Measurements from ENCODE around the gene HNRNPD.

DNA sequence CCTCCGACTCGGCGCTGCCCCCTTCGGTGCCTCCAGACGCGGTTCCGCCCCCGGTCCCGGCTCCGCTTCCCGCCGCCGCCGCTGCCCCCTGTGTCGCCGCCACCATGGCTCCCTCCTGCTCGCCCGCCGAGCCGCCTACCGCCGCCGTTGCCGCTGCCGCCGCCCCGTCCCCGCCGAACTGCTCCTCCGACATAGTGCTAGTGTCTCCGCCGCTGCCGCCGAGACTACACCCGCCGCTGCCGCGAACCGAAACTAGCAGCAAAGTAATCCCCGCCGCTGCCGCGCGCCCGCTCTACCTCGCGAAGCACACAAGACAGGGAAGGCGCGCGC lies 340 bp downstream of the HNRNPD start:
- TF ChIP-seq, protein P1, sequence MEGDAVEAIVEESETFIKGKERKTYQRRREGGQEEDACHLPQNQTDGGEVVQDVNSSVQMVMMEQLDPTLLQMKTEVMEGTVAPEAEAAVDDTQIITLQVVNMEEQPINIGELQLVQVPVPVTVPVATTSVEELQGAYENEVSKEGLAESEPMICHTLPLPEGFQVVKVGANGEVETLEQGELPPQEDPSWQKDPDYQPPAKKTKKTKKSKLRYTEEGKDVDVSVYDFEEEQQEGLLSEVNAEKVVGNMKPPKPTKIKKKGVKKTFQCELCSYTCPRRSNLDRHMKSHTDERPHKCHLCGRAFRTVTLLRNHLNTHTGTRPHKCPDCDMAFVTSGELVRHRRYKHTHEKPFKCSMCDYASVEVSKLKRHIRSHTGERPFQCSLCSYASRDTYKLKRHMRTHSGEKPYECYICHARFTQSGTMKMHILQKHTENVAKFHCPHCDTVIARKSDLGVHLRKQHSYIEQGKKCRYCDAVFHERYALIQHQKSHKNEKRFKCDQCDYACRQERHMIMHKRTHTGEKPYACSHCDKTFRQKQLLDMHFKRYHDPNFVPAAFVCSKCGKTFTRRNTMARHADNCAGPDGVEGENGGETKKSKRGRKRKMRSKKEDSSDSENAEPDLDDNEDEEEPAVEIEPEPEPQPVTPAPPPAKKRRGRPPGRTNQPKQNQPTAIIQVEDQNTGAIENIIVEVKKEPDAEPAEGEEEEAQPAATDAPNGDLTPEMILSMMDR (conservative IDR thresholded peaks at IDR 0.05; ENCODE audit: low read length), result no peak
- TF ChIP-seq EZH2phosphoT487 (IDR thresholded peaks at IDR 0.05; ENCODE audit: borderline replicate concordance), result no peak
